ENCODE measurements around the gene MBOAT1.

The MBOAT1 gene

DNA sequence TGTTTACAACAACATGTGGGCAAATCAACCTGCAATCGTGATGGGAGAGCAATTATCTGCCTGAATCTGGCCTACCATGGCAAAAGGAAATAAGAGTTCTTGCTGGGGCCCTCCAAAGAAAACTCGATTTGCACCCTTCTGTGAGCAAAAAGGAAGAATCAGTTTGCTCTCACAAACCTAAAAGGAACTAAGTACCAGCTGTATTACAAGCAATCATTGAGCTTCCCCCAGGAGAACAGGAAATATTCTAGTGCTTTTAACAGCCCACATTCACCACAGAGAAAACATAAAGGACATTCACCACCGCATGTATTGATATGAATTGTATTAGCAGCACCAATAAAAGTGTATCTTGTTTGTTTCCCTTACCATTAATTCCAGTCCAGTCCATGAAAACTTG, 75.0 kb downstream of the MBOAT1 start:
- DNase-seq (ENCODE audit: low read depth), result no peak

DNA sequence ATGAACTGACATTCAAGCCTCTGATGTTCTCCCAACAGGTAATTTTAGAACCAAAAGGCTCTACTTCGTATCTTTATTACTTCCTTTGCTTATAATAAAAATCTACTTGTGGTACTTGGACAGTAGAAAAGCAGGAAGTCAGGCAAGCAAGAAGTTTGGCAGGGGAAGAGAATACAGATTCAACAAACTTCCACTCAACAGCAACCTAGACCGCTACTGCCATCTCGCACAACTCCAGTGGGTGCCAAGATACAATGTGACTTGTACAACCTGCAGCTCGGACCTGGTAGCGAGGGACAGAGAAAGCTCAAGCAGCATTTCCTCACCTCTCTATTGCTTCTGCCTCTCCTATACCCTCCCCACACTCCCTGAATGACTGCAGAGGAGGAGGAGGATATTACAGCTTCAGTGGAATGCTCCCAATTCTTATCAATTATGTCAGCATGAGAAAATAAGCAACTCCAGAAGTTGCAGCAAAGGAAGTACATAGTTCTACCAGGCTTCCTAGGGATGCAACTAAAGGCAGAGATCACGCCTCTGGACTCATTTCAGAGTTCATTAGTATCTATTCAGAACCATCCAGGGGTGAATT, 76.5 kb downstream of the MBOAT1 start:
- DNase-seq (ENCODE audit: low read depth), result no peak

DNA sequence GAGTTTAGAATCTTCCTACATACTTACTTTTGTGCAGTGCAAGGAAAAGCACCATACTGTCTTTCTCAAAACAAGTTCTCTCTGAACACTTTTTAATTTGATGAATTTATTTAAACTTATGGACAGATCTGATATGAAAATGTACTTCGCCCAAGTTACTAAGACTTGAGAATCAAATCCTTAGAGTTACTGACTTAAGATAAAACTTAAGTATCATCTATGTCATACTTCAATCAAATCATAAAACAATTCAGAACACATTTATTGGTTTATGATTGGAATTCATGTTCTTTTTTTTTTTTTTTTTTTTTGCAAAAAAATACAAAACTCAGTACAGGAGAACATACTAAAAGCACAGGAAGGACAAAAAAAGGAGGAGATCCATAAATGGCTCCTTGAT, 77.7 kb downstream of the MBOAT1 start:
- DNase-seq (ENCODE audit: low read depth), result no peak

DNA sequence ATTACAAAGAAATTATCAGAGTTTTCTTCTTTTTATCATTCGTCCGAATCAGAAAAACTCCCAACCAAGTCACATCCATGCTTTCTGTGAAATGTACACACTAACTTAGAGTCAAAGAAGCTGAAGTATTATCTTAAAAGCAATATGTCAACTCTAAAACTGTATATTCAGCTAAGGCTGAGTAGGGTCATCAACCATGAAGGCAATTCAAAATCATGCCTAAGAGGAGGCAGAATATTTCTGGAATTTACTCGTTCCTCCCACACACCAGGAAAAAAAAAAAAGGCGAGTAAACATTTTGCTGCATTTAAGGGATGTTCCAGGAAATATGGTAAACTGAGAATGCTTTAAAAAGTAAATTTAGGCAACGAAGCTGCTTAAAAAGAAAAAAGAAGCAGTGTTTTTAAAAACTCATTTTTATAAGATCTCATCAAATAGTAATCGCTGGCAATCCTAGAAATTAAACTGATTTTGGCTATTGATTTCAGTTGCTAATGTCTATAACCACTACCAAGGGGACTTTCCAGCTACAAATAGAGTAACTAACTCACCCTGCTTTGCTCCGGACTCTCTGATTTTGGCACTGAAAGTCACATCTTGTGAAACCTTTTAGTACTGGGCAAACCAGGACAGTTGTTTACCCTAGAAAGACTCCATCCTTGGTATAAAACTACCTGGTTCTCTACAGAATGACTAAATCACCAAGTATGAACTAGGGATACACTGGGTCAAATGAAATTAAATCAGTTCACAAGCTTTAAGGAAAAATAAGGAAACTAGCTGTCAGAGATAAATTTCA, 82.8 kb downstream of the MBOAT1 start:
- no peak for DNase-seq (ENCODE audit: low read depth)

DNA sequence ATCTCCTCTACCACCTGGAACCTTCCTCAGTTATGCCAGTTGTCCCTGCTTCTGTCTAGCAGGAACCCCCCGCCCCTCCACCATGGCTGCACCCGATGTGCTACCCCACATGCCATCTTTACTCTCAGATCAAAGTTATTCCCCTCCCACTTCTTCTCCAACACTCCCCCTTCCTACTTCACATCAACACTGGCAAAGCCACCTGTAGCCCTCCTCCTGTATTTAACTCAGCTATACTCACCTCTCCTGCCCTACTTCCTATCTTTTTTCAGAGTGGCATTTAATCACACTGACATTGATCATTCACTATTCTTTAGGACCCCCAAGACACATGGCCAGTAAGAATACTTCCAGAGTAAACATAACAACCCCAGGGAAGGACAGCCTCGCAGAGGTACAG, 84.3 kb downstream of the MBOAT1 start:
- DNase-seq (ENCODE audit: low read depth), result no peak

DNA sequence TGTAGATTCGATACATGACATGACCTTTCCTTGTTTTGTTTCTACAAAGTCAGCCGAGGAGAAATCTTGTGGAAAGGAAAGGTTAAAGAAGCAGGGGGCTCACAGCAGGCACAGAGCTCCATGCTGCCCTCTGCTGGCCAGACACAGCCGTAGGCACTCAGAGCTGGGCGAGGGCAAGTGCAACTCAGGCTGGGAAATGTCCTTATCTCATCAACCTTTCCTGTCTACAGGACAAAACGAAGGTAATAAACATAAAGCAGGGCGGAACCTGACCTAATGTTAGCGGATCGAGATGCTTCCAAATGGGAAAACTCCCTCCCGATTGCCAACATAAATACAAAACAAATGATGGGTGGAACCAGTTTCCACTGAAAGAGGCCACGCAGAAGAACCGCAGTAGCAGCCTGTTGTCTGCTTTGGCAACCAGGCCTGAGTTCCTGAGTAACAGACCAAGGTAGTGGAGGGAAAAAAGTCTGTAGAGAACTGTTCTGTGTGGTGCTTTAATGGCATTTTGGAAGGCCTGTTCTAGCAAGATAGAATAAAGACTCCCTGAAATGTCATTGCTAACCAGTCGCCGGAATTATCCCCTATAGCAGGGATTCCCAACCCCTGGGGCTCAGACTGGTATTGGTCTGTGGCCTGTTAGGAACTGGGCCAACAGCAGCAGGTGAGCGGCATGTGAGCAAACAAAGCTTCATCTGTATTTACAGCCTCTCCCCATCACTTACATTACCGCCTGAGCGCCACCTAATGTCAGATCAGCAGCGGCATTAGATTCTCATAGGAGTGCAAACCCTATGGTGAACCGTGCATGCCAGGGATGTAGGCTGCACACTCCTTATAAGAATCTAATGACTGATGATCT, 85.2 kb downstream of the MBOAT1 start:
- DNase-seq (ENCODE audit: low read depth), result peak; percentile 36

DNA sequence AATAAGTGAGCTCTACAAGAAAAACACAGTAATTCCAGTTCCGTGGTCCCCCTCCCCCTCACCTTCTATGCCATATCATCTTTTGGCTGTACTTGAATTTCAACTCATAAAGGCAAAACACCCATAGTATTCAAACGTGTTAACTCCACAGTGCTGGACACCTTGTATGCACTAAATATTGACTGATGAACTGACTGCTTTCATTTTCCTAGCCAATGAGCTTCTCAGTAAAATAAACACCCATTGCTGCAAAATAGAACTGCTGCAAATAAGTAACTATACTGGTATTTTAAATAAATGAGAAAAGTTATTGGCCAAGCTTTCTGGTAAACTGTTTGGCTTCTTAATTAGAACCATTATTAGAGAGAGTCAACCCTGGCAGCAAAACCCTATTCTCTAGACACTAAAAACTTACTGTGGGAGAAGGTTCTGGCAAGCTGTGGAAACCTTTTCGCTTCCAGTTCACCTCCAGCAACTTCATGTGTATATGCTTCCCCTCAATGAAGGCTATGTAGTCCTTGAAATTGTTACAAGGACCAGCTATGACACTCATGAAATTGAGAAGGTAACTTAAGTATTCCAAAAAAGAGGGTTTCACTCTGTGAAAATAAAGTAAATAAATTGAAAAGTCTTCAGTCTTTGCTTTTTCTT, 86.0 kb downstream of the MBOAT1 start:
- DNase-seq (ENCODE audit: low read depth), result no peak

DNA sequence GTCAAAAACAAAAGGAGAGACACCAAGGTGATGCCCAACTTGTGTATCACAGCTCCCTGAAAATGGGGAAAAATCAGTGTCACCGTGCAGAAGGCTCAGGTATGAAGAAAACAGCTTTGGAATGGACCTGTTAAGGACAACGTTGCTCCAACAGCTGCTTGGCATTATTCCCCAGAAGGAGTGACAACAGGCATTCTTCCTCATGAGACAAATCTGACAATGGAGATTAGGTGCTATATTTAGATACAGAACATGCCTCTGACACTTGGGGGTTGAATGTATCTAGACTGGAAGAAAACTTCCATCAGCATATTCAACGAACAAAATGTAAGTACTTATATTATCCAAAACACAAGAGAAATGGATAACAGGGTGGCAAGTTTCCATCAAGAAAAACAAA, 87.7 kb downstream of the MBOAT1 start:
- DNase-seq (ENCODE audit: low read depth), result no peak

DNA sequence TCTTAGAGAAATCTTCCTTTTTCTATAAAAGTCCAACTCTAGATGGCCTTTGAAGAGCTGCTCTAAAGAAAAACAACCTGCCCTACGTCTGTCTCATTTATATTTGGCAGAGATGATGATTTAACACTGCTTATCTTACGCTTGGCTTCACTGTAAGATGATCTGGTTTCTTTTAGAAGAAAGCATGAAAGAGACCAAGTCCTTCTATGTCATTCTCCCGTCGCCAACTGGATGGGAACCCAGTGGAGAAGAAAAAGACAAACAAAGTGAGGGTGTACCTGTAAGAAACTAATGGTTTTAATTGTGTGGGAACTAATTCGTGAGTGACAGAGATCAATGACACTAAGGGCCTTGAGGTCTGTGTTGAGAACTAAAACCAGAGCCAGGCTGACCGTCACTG, 92.8 kb downstream of the MBOAT1 start:
- no peak for DNase-seq (ENCODE audit: low read depth)

DNA sequence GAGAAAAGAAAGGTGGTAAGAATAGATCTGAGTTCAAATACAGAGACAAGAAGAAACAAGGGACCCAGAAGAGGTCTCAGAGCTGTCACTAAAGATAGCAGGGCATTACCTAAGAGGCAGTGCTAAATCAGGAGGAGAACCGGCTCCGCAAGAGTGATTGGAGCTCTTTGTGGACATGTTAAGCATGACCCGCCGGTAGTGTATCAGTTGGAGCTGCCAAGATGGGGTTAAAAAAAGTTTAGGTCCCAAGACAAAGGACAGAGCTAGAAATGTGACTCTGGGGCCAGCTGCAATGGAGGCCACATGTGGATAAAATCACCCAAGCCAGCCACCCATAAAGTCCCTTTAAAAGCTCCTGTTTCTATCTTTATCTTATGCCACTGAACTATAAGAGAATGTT, 93.4 kb downstream of the MBOAT1 start:
- no peak for DNase-seq (ENCODE audit: low read depth)

DNA sequence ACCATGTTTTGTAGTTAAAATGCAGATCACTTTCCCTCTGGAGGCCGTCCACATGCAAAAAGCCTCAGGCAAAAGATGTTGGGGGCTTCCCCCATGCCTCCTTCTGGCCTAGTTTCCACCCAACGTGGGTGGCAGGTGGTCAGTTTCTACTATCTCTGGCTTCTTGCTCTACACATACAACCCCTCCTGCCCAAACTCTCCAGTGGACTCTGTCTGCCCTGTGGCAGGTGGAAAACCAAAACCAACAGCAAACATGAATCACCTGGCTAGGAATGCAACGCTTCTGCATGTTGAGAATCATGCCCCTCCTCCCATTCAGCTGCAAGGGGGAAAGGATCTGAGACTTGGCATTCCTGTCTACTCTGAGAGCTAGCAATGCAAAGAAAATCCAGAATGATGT, 94.8 kb downstream of the MBOAT1 start:
- DNase-seq (ENCODE audit: low read depth), result no peak

DNA sequence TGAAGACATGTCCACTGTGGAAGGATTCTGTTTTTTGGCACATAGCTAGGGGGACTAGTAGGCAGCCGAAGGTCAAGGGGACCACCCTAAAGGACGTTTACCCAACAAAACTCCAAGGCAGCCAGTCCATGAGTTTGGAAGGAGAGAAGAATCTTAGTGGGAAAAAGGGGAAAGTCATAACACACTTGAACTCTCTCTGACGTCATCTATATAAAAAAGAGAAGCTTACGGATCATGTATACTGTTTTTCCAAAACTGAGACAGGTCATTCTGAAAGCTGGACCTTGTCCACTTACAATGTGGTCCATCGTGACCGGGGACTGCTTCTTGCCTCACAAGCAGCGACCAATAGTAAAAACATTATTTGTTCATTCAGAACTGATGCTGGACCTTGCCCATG, 95.5 kb downstream of the MBOAT1 start:
- DNase-seq (ENCODE audit: low read depth), result no peak

DNA sequence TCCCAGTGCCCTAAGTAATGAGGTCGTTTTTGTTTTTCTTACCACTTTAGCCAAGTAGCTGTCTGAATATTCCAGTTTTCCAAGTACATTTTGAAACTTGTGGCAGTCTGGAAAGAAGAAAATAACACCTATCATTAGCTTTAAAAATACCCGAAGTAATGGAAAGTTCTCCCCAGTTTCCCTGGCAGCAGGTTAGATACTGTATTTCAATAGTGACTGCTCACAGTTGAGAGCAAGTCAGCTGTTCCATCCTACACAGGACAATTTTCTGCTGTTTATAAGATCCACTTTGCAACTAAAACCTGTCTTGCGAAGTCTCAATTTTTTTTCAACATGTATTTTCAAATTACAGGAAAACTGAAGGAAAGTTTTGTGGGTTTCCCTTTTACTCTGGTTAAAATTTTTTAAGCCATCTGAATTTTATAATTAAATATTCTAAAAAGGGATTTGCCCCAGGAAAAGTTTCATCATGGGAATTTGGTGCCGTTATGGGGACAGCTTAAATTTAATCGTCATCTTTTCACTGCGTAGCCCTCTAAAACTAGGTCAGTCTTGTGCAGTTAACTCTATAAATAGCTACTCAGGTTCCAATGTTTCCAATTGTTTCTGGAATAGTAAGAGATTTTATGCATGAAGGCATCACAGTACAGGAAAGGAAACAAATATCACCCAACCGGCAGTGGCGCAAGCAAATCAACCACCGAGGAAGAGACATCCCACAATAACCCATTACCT, 96.9 kb downstream of the MBOAT1 start:
- DNase-seq (ENCODE audit: low read depth), result no peak

DNA sequence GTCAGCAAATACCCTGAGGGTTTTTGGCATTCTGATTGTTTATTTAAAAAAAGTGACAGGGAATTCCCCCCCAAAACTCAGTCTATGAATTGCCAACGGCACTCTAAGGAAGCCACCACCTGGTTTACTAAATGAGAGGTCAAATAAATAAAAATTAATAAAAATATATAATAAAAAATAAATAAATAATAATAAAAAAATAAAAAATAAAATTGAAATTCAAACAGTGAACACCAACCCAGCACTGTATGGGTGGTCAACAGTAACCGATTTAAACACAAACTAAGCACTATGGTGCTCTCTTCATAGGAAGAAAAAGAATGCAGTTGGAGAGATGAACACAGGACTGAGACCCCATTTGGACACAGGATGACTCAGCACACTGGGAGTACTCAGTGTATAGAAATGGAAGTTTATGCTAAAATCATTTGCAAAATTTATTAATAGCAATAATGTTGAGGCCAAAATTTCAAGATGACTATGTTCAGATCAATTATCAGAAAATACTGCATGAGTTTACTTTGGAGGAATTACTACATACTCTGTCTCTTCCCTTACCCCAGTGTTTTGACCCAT, 98.5 kb downstream of the MBOAT1 start:
- no peak for DNase-seq (ENCODE audit: low read depth)

DNA sequence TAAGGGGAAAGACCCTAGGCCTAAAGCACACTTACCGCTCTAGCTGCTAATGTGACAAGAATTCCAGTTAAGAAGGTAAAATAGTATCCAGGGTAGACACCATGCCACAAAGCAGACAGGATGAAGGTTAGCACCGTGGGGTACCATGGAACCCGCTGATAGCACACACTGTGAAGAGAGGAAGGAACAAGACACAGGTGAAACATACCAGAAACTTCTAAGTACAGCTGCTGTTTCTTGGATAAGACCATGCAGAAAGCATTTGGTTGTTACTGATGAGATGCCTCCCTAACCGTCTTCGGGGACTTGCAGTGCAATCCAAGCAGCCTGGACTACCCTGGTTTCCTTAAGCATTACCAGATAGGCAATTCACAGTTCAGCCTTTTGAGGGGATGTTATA, 99.4 kb downstream of the MBOAT1 start:
- DNase-seq (ENCODE audit: low read depth), result no peak

DNA sequence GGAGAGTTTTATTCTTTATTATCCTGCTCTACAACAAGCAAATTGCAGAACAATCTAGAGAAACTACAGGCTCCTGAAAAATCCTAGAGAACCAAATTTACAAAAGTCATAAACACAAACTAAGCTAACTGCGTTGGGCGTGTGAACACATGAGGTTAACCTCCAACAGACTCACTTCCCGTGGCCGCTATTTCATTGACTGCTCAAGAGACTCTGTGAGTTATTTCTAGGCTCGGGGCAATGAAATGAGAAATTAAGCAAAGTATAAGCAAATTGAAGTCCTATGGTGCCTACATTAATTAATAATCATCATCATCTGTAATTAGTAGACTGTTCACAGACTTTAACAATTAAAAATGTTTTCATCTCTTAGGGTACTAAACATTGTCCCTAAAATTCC, 100.0 kb downstream of the MBOAT1 start:
- DNase-seq (ENCODE audit: low read depth), result no peak

DNA sequence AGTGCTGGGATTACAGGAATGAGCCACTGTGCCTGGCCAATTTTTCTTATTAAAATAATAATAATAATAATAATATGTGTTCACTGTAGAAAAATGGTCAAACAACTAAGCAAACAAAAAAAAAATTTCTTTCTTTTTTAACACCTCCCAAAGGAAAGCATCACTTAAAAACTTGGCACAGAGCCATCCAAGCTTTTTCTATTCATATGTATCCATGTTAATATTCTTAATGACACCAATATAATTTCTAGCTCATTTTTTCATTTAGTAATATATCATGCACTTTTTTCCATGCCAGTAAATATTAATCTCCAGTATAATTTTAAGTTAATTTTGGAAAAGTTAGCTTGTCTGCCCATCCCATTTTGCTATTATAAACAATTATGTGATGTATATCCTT, 101.8 kb downstream of the MBOAT1 start:
- DNase-seq (ENCODE audit: low read depth), result no peak

DNA sequence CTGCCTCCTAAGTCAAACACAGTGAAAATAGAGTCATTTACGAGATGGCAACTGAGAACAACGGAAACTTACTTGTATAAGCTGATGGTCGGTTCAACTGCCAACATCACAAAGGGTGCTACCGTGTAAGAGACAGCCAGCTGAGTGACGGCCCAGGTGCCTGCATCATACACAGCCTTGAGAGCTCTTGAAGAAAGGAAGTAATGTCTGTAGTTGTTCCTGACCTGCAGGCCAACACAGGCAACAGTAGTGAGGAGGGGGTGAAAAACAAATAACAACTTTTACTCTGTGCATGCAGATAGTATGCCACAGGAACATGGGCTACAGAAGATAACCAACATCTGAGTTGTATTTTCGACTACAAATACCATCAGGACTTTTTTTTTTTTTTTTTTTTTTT, 102.7 kb downstream of the MBOAT1 start:
- no peak for DNase-seq (ENCODE audit: low read depth)

DNA sequence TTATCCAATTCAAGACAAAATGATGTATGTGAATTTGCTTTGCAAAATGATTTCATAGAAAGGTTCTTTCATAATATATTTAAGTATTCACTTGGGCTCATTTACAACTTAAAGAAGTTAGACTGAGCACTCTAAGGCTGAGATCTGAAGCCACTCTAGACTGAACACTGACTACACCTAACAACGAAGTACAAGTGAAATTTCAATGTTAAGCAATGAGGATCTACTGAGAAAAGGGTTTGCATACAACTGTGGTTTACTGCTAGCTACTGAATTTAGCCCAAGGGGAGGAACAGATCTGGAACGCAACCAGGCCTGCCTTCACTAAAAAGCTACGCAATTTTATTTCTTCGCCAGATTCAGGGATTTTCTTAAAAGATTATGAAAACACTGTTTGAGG, 106.4 kb downstream of the MBOAT1 start:
- DNase-seq (ENCODE audit: low read depth), result no peak

DNA sequence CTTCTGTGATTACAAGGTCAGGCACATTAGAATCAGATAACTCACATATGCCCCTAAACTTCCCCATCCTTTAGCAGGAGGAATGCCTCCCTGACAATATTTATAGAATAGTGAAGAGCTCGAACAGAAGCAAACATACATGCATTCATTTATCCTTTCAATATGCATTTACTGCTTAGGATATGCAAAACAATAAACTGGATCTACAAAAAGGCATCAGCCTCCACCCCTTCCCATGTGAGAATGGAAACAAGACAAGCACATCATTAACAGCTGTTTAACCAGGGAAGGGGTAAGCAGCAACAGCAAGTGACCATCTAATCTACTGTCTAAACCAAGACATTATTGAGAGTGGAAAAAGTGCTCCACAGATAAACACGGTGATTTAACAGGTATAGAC, 107.6 kb downstream of the MBOAT1 start:
- DNase-seq (ENCODE audit: low read depth), result no peak

DNA sequence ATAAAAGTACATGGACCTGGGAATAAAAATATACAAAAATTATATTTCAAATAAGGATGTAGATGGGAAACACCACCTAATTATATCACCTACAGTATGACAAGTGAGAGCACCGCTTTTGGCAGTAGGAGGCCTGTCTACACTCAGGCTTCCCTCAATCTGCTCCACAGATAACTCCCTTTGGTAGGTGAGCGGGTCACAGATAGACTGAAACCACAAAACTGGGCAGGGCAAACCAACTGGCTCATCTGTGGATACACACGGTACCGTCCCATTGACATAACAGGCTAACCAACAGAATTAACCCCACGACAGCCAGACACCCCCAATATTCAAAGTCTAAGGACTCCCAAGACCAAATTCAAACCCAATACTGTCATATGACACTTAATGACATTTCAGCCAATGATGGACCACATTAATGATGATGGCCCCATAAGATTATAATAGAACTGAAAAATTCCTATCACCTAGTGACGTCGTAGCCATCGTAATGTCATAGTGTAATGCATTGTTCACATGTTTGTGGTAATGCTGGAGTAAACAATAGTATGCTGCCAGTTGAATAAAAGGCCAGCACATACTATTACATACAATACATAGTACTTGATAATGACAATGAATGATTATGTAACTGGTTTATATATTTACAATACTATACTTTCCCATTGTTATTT, 109.7 kb downstream of the MBOAT1 start:
- DNase-seq (ENCODE audit: low read depth), result no peak
